Measurements from ENCODE around the gene FXR2. TPM values are rescaled to one million over a fixed set of nuclear protein-coding genes. Genes with fewer than 3 reads are reported as not detected.

The FXR2 gene
- total RNA-seq, 4 donors from 2014 or later: 17.2 to 24.0 (median 20.6) TPM

- intact Hi-C loops (cut with DNase I): no loop called here
- TF ChIP-seq, protein P1, sequence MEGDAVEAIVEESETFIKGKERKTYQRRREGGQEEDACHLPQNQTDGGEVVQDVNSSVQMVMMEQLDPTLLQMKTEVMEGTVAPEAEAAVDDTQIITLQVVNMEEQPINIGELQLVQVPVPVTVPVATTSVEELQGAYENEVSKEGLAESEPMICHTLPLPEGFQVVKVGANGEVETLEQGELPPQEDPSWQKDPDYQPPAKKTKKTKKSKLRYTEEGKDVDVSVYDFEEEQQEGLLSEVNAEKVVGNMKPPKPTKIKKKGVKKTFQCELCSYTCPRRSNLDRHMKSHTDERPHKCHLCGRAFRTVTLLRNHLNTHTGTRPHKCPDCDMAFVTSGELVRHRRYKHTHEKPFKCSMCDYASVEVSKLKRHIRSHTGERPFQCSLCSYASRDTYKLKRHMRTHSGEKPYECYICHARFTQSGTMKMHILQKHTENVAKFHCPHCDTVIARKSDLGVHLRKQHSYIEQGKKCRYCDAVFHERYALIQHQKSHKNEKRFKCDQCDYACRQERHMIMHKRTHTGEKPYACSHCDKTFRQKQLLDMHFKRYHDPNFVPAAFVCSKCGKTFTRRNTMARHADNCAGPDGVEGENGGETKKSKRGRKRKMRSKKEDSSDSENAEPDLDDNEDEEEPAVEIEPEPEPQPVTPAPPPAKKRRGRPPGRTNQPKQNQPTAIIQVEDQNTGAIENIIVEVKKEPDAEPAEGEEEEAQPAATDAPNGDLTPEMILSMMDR (IDR thresholded peaks at IDR 0.05): peak in 4 of 6 experiments; percentile 8 to 41 (median 15)
- no peak for TF ChIP-seq POLR2A (IDR thresholded peaks at IDR 0.05)
- Histone ChIP-seq H3K36me3 (no peaks in the 10 kb centered on the region), H3K4me3 (no peak overlapping the region), H3K4me1 (no peaks in the 10 kb centered on the region), H3K9me3 (no peaks in the 10 kb centered on the region), H3K27ac (no peak overlapping the region), H3K27me3 (no peaks in the 10 kb centered on the region)
- no peak for DNase-seq
- WGBS, 2 donors: 13 to 48% methylated on average over 3 to 5 of the region's 5 CpGs
Observed at GRCh38 chr17:7634384-7634783, 19.7 kb upstream of the FXR2 start.

- Histone ChIP-seq H3K4me3 (no peak overlapping the region), H3K36me3 (no peaks in the 10 kb centered on the region), H3K27me3 (no peaks in the 10 kb centered on the region), H3K9me3 (no peaks in the 10 kb centered on the region), H3K27ac (no peak overlapping the region), H3K4me1 (peaks cover 0 to 3% (median 2%) of the 10 kb centered on the region in 3 donors)
- DNase-seq: no peak
- 86 to 100% methylated on average over 2 of the region's 2 CpGs for WGBS, 2 donors
- TF ChIP-seq POLR2A (IDR thresholded peaks at IDR 0.05): no peak
- TF ChIP-seq, protein P1 (IDR thresholded peaks at IDR 0.05): no peak
- intact Hi-C loops (cut with DNase I): no loop called here
Observed at GRCh38 chr17:7633093-7633492, 18.4 kb upstream of the FXR2 start.

GRCh38 chr17:7632492-7632894, 17.8 kb upstream of the FXR2 start:
- intact Hi-C loops (cut with DNase I): no loop called here
- Histone ChIP-seq H3K36me3 (no peaks in the 10 kb centered on the region), H3K27me3 (no peaks in the 10 kb centered on the region), H3K9me3 (no peaks in the 10 kb centered on the region), H3K4me1 (peaks cover 0 to 8% (median 3%) of the 10 kb centered on the region in 3 donors), H3K27ac (no peak overlapping the region), H3K4me3 (no peak overlapping the region)
- WGBS, 2 donors: 28 to 37% methylated on average over 6 of the region's 6 CpGs
- TF ChIP-seq POLR2A (IDR thresholded peaks at IDR 0.05): no peak
- TF ChIP-seq, protein P1 (IDR thresholded peaks at IDR 0.05): peak; percentile 30 to 62 (median 52)
- no peak for DNase-seq

DNA sequence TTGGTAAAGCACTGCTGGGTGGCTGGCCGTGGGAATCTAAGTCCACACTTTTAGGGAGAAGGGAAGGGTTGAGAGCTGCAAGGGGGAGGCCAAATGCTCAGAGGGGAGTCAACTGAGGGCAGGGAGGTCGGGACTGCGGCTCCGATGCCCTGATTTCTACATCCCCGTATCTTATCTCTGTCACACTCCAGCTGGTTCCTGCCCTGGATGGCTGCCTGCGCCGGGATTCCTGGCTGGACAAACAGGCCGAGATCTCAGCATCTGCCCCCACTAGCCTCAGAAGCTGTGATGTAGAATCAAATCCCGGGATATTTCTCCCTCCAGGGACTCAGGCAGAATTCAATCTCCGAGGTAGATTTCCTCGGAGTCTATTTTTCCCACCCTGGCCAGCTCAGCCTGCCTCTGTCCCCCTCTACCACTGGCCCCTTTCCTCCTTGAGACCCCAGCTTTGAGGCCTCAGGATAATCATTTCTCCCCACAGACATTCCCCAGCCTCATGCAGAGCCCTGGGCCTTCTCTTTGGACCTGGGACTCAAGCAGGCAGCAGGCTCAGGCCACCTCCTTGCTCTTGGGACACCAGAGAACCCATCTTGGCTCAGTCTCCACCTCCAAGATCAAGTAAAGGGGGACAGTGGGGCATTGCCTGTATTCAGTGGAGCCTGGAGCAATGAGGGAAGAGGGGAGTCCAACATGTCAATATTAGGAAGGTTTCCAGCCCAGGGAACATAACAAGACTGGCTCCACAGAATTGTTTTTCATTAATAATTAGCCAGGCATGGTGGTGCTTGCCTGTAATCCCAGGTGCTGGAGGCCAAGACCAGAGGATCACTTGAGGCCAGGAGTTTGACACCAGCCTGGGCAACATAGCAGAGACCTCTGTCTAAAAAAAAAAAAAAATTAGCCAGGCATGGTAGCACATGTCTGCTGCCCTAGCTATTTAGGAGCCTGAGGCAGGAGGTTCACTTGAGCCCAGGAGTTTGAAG, 17.0 kb upstream of the FXR2 start:
- H3K36me3 ChIP-seq: no peaks in the 10 kb centered on the region
- peaks cover 5 to 13% (median 6%) of the 10 kb centered on the region in 3 donors for H3K4me1 ChIP-seq
- no peak for TF ChIP-seq POLR2A (IDR thresholded peaks at IDR 0.05)
- TF ChIP-seq, protein P1 (IDR thresholded peaks at IDR 0.05): no peak
- intact Hi-C loops (cut with DNase I): no loop called here
- no peaks in the 10 kb centered on the region for H3K27me3 ChIP-seq
- H3K9me3 ChIP-seq: no peaks in the 10 kb centered on the region
- H3K4me3 ChIP-seq: no peak overlapping the region
- H3K27ac ChIP-seq: no peak overlapping the region
- no peak for DNase-seq
- 78 to 82% methylated on average over 7 to 9 of the region's 11 CpGs for WGBS, 2 donors

- DNase-seq: no peak
- no peak within 1 kb of the TSS for H3K4me3 ChIP-seq
- H3K4me1 ChIP-seq: peaks cover 8 to 19% (median 9%) of the 10 kb centered on the region in 3 donors
- peaks cover 0 to 14% (median 0%) of the 10 kb centered on the region in 3 donors for H3K36me3 ChIP-seq
- TF ChIP-seq, protein P1 (IDR thresholded peaks at IDR 0.05): no peak
- no peak for TF ChIP-seq POLR2A (IDR thresholded peaks at IDR 0.05)
- H3K9me3 ChIP-seq: no peaks in the 10 kb centered on the region
- H3K27me3 ChIP-seq: no peaks in the 10 kb centered on the region
- no peak within 1 kb of the TSS for H3K27ac ChIP-seq
- WGBS, 2 donors: 72 to 75% methylated on average over 9 to 12 of the region's 13 CpGs
- intact Hi-C loops (cut with DNase I): no loop called here
Observed at GRCh38 chr17:7629939-7630571, 15.4 kb upstream of the FXR2 start, which contains the start of gene SHBG. SHBG (plus strand) TSS chr17:7630135; CDS start chr17:7630173, 38 bp downstream.

Data from esophagus squamous epithelium (tissue), 5 donors.